HFFc6 (cell line): ENCODE data around the gene C11orf86. TPM values are rescaled to one million over a fixed set of nuclear protein-coding genes. Genes with fewer than 3 reads are reported as not detected.
A peak's percentile ranks its signal among the peaks of the same experiment; 100 is the strongest.
"Not testable (repeated sequence)": the region's sequence is repeated elsewhere in the genome, so short reads cannot be mapped to it uniquely, and the experiment has no call there.

ENCODE experiments used
- DNase-seq: peaks from one replicate; pipeline ENCODE4 v3.0.0-alpha.2; 2018
- H3K27ac Mint-ChIP-seq: 2 replicates; pipeline ENCODE4 v1.8.0; 2020; ENCODE audit warnings: mild to moderate bottlenecking, mixed read lengths
- H3K27me3 Mint-ChIP-seq: 2 replicates; pipeline ENCODE4 v1.8.0; 2021; ENCODE audit warnings: mild to moderate bottlenecking, moderate library complexity, mixed read lengths; ENCODE audit not compliant: insufficient read depth
- H3K36me3 Mint-ChIP-seq: 2 replicates; pipeline ENCODE4 v1.8.0; 2021; ENCODE audit warnings: low read depth, mixed read lengths
- H3K4me1 Mint-ChIP-seq: 2 replicates; pipeline ENCODE4 v1.8.0; 2020; ENCODE audit warnings: low read depth, mixed read lengths
- H3K4me3 Mint-ChIP-seq: 2 replicates; pipeline ENCODE4 v1.8.0; 2020; ENCODE audit warnings: mild to moderate bottlenecking, moderate library complexity, mixed read lengths
- H3K9me3 Mint-ChIP-seq: 2 replicates; pipeline ENCODE4 v1.8.0; 2020; ENCODE audit warnings: mild to moderate bottlenecking, mixed read lengths
- CTCF ChIP-seq: fragments of 200-600 bp; sonication (generic); IDR thresholded peaks from 2 replicates; pipeline ENCODE4 v1.5.0; 2021; ENCODE audit warnings: antibody characterized with exemption, mild to moderate bottlenecking
- total RNA-seq, 6 experiments: library from RNA; stranded (reverse); fragmentation: NEBNext Ultra II Directional; extraction: Animal tissue kit (Norgen Biotek cat#: 25700); gene quantifications; 2 replicates in 1 of 6; 3 replicates in 5 of 6; pipeline ENCODE4 v1.2.3, GENCODE V29; 2021

Gene C11orf86
- total RNA-seq, 6 experiments from 2014 or later, result not detected

- peak; percentile 20 for DNase-seq
- Mint-ChIP-seq H3K27ac (no peak overlapping the region), H3K36me3 (no peaks in the 10 kb centered on the region), H3K4me3 (no peak overlapping the region), H3K9me3 (no peaks in the 10 kb centered on the region), H3K4me1 (peaks cover 10% of the 10 kb centered on the region), H3K27me3 (peaks cover 15% of the 10 kb centered on the region; the same call in 1 of the 2 replicates)
- TF ChIP-seq CTCF, result no peak
Measured at GRCh38 chr11:66996609-66997273, 21.6 kb downstream of the C11orf86 start.

DNA sequence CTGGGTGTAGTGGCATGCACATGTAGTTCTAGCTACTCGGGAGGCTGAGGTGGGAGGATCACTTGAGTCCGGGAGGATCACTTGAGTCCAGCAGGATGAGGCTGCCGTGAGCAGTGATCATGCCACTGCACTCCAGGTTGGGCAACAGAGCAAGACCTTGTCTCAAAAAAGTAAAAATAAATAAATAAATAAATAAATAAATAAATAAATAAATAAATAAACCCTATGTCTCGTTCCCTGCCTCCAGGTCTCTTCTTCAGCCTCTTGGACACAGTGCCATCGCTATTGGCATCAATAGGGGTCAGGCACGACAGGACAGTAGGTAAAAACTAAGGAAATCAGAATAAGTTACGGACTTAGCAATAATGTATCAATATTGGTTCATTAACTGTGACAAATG lies 24.5 kb downstream of the C11orf86 start:
- no peak for TF ChIP-seq CTCF
- Mint-ChIP-seq H3K4me1 (peaks cover 10% of the 10 kb centered on the region), H3K27ac (no peak overlapping the region), H3K27me3 (peaks cover 10% of the 10 kb centered on the region), H3K36me3 (no peaks in the 10 kb centered on the region), H3K9me3 (no peaks in the 10 kb centered on the region), H3K4me3 (no peak overlapping the region)
- no peak for DNase-seq

GRCh38 chr11:67001332-67001731 lies 26.2 kb downstream of the C11orf86 start:
- no peak for TF ChIP-seq CTCF

DNA sequence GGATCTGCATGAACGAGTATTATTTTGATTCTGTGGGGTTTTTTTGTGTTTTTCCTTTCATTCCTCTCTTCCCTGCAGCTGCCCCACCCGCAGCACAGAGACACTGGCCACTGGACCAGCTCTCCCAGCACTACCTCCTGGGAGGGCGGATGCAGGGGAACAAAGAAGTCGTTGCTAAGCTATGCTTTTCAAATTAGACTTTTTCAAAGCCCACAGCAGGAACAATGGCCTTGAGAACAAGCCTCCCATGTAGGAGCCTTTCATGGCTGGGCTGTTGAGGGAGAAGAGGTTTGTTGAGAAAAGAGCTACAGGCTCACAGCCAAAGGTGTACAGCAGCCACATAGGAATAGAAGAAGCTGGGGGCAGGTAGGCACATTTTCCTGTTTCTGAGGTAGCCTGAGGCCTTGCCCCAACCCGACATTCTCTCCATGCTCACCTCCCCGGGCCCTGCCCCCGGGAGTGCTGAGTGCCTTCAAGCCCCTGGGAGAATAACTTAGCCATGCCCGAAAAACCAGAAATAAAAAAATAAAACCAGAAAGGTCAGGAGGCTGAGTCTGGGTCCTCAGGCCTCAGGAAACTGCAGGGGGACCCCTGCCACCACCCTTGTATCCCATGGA lies 27.3 kb downstream of the C11orf86 start:
- peaks cover 12% of the 10 kb centered on the region for H3K27me3 Mint-ChIP-seq
- no peak for TF ChIP-seq CTCF
- peaks cover 7% of the 10 kb centered on the region for H3K4me1 Mint-ChIP-seq
- H3K27ac Mint-ChIP-seq, result no peak overlapping the region
- H3K36me3 Mint-ChIP-seq, result 0 out of 2 replicates have a peak, but pooled peaks cover 8% of the 10 kb centered on the region
- H3K4me3 Mint-ChIP-seq, result no peak overlapping the region
- H3K9me3 Mint-ChIP-seq, result no peaks in the 10 kb centered on the region
- no peak for DNase-seq

More at GRCh38 chr11:67001332-67001731, 26.2 kb downstream of the C11orf86 start:
- H3K9me3 Mint-ChIP-seq, result no peaks in the 10 kb centered on the region
- DNase-seq, result no peak
- 0 out of 2 replicates have a peak, but pooled peaks cover 3% of the 10 kb centered on the region for H3K36me3 Mint-ChIP-seq
- no peak overlapping the region for H3K27ac Mint-ChIP-seq
- H3K4me1 Mint-ChIP-seq, result peaks cover 14% of the 10 kb centered on the region
- peaks cover 12% of the 10 kb centered on the region for H3K27me3 Mint-ChIP-seq
- H3K4me3 Mint-ChIP-seq, result no peak overlapping the region

DNA sequence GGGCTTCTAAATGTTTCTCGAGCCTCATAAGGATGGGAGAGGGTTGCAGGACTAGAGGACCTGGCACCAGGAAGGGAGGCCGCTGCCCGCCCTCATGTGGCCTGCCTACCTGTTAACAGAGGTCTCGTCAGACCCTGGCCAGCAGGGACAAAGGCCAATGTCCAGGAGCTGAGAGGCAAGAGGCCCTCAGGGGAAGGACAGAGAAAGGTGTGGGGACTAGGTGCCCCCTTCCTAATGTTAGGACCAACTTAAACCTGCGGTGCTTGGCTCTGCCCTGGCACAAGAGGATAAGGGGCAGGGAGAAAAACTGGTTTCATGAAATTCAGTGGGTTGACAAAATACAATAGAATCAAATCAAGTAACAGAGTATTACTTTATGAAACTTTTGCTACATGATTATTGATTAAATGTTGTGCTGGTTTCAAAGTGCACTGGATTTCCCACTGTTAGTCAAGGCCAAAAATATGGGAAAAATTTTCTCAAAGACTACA lies 27.9 kb downstream of the C11orf86 start:
- no peaks in the 10 kb centered on the region for H3K9me3 Mint-ChIP-seq
- DNase-seq, result no peak
- H3K27me3 Mint-ChIP-seq, result peaks cover 12% of the 10 kb centered on the region
- H3K27ac Mint-ChIP-seq, result no peak overlapping the region
- H3K4me3 Mint-ChIP-seq, result no peak overlapping the region
- no peak for TF ChIP-seq CTCF
- H3K4me1 Mint-ChIP-seq, result peaks cover 7% of the 10 kb centered on the region
- H3K36me3 Mint-ChIP-seq, result 0 out of 2 replicates have a peak, but pooled peaks cover 8% of the 10 kb centered on the region

- H3K9me3 Mint-ChIP-seq, H3K36me3 Mint-ChIP-seq, H3K27ac Mint-ChIP-seq, DNase-seq, H3K4me3 Mint-ChIP-seq, H3K4me1 Mint-ChIP-seq: not testable (repeated sequence)
- H3K27me3 Mint-ChIP-seq, result peaks cover 22% of the 10 kb centered on the region
Measured at GRCh38 chr11:67005200-67005599, 30.1 kb downstream of the C11orf86 start.
